KMS-11 (cell line): ENCODE results near the gene EGFL7.

Experiments
- H2AFZ ChIP-seq: fragments of 200-600 bp; sonication (generic); 2 replicates; pipeline ENCODE4 v1.6.1; 2016; ENCODE audit warnings: antibody characterized with exemption, mixed run types, low read depth
- H3K27ac ChIP-seq: fragments of 200-600 bp; sonication (generic); 2 replicates; pipeline ENCODE4 v1.6.1; 2016; ENCODE audit warnings: mild to moderate bottlenecking, mixed run types
- H3K27me3 ChIP-seq: fragments of 200-600 bp; sonication (generic); 2 replicates; pipeline ENCODE4 v1.6.1; 2017; ENCODE audit warnings: mild to moderate bottlenecking, low read depth, mixed run types, moderate library complexity; ENCODE audit not compliant: insufficient read depth
- H3K36me3 ChIP-seq: fragments of 200-600 bp; sonication (generic); 2 replicates; pipeline ENCODE4 v1.6.1; 2017; ENCODE audit warnings: mild to moderate bottlenecking, mixed run types; ENCODE audit not compliant: insufficient read depth
- H3K4me1 ChIP-seq: fragments of 200-600 bp; sonication (generic); 2 replicates; pipeline ENCODE4 v1.6.1; 2016; ENCODE audit warnings: mild to moderate bottlenecking, low read depth, mixed run types; ENCODE audit not compliant: poor library complexity, severe bottlenecking
- H3K4me2 ChIP-seq: fragments of 200-600 bp; sonication (generic); 2 replicates; pipeline ENCODE4 v1.7.0; 2016; ENCODE audit warnings: mild to moderate bottlenecking, mixed run types
- H3K4me3 ChIP-seq: fragments of 200-600 bp; sonication (generic); IDR thresholded peaks from 2 replicates; pipeline ENCODE4 v1.6.1; 2017; ENCODE audit warnings: low read depth, low read length, mixed read lengths; ENCODE audit not compliant: insufficient read depth
- H3K79me2 ChIP-seq: fragments of 200-600 bp; sonication (generic); 2 replicates; pipeline ENCODE4 v1.6.1; 2016; ENCODE audit warnings: low read depth, mixed run types; ENCODE audit not compliant: insufficient read depth
- H3K9ac ChIP-seq: fragments of 200-600 bp; sonication (generic); 2 replicates; pipeline ENCODE4 v1.6.1; 2016; ENCODE audit warnings: mild to moderate bottlenecking, mixed run types
- H4K20me1 ChIP-seq: fragments of 200-600 bp; sonication (generic); 2 replicates; pipeline ENCODE4 v1.6.1; 2016; ENCODE audit warnings: mild to moderate bottlenecking, mixed run types; ENCODE audit not compliant: insufficient read depth
- TF ChIP-seq, protein P1 (sequence below): fragments of 200-600 bp; sonication (generic); conservative IDR thresholded peaks from 2 replicates; pipeline ENCODE4 v1.6.1; 2017; ENCODE audit warnings: low read depth, mild to moderate bottlenecking, antibody characterized with exemption, low read length, moderate library complexity, mixed read lengths

The EGFL7 gene

DNA sequence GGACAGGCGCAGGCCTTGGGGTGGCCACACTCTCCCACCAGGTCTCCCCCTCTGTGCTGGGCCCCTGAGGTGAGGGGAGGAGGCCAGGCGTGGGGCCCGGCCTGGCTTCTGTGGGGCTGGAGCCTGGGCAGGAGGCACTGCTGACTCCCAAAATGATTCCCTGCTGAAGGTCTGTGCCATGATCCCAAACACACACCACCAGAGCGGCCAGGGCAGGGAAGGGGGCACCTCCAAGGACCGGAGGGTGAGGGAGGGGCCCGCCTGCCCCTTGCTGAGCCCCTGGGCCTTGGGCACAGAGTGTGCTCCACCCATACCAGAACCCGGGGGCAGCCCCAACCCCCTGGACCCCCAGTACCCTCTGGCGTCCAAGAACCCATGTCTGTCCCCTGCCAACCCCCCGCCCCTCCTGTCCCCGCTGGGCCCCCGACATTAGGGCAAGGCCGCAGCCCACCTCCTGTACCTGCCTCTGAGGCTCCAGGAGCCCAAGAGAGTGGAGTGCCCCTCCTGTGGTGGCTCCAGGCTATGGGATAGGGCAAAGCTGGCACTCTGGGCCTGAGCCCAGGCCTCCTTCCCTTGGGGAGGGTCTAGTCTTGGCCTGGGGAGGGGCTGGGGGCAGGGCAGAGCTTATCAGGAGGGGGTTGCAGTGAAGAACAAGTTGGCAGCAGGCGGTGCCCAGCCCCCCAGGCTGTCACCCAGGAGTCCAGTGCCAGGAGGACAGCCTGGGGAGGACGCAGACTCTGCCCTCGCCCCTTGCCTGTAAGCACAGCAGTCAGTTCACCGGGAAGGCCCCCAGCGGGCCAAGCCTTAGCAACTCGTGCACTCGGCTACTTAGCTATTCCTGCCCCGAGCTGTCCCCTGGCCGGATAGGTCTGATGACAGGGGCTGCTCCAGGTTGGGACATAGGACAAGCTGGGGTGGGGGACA, 2.6 kb upstream of the EGFL7 start:
- H4K20me1 ChIP-seq, result no peaks in the 10 kb centered on the region
- no peaks in the 10 kb centered on the region for H3K36me3 ChIP-seq
- H3K9ac ChIP-seq, result no peak overlapping the region
- no peaks in the 10 kb centered on the region for H3K79me2 ChIP-seq
- H2AFZ ChIP-seq, result no peak overlapping the region
- TF ChIP-seq, protein P1, sequence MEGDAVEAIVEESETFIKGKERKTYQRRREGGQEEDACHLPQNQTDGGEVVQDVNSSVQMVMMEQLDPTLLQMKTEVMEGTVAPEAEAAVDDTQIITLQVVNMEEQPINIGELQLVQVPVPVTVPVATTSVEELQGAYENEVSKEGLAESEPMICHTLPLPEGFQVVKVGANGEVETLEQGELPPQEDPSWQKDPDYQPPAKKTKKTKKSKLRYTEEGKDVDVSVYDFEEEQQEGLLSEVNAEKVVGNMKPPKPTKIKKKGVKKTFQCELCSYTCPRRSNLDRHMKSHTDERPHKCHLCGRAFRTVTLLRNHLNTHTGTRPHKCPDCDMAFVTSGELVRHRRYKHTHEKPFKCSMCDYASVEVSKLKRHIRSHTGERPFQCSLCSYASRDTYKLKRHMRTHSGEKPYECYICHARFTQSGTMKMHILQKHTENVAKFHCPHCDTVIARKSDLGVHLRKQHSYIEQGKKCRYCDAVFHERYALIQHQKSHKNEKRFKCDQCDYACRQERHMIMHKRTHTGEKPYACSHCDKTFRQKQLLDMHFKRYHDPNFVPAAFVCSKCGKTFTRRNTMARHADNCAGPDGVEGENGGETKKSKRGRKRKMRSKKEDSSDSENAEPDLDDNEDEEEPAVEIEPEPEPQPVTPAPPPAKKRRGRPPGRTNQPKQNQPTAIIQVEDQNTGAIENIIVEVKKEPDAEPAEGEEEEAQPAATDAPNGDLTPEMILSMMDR, result no peak
- no peak overlapping the region for H3K4me3 ChIP-seq
- no peak overlapping the region for H3K27ac ChIP-seq
- peaks cover 3% of the 10 kb centered on the region for H3K4me1 ChIP-seq
- H3K4me2 ChIP-seq, result no peak overlapping the region
- peaks cover 99% of the 10 kb centered on the region for H3K27me3 ChIP-seq

DNA sequence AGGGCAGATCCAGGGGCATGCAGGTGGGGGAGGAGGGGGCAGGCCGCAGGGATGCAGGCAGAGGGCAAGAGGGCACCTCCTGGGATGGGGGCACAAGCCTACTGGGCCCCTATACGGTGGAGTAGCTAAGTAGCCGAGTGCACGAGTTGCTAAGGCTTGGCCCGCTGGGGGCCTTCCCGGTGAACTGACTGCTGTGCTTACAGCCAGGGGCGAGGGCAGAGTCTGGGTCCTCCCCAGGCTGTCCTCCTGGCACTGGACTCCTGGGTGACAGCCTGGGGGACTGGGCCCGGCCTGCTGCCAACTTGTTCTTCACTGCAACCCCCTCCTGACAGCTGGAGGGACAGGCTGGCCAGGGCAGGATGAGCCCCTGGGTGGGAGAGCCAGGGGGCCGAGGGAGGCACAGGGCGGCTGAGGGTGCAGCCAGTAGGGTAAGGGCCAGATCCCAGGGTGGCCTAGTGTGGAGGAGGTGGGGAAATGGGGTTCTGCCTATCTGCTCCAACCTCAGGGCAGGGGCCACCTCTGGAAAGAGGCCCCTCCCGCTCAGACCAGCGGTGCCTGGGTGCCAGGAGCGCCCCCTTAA, 1.7 kb upstream of the EGFL7 start:
- Histone ChIP-seq H3K79me2 (no peaks in the 10 kb centered on the region), H3K27ac (no peak overlapping the region), H3K4me1 (no peaks in the 10 kb centered on the region), H4K20me1 (no peaks in the 10 kb centered on the region), H3K4me2 (no peak overlapping the region), H3K9ac (no peak overlapping the region), H2AFZ (no peak overlapping the region), H3K27me3 (peaks cover 92% of the 10 kb centered on the region), H3K4me3 (no peak overlapping the region), H3K36me3 (no peaks in the 10 kb centered on the region)
- TF ChIP-seq, protein P1, result no peak

DNA sequence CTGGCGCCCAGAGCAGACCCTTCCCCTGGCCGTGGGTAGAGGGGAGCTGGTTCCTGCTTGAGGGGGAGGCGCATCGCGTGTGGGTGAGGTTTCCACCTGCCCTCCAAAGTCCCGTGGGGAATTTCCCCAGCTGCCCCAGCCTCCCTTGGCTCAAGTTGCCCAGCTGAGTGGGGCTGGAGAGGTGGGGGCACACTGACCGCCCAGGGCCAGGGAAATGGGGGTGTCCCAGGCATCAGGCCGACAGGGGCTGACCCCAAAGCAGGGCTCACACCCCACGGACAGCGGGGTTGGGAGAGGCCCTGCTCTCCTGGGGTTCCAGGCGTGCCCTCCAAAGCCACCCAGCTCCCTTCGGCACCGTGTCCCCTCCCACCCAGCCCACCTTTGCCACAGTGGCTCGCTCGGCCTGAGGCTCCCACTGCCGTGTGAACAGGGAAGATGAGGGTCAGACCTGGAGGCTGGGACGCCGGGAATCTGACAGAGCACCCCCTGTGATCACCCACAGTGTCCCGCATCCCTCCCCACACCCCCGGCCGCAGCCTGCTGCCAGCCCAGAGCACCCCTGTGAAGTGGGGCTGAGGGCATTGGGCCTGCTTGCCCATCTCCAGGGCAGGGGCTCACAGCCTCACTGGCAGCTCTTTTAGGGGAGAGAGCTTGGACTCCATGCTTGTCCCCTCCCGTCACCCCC, 933 bp upstream of the EGFL7 start:
- H3K9ac ChIP-seq, result no peak overlapping the region
- H3K27ac ChIP-seq, result no peak overlapping the region
- H3K79me2 ChIP-seq, result no peaks in the 10 kb centered on the region
- no peak overlapping the region for H3K4me2 ChIP-seq
- H3K4me1 ChIP-seq, result no peaks in the 10 kb centered on the region
- H3K27me3 ChIP-seq, result peaks cover 90% of the 10 kb centered on the region
- no peak overlapping the region for H3K4me3 ChIP-seq
- H3K36me3 ChIP-seq, result no peaks in the 10 kb centered on the region
- H2AFZ ChIP-seq, result no peak overlapping the region
- H4K20me1 ChIP-seq, result no peaks in the 10 kb centered on the region
- TF ChIP-seq, protein P1, result no peak

DNA sequence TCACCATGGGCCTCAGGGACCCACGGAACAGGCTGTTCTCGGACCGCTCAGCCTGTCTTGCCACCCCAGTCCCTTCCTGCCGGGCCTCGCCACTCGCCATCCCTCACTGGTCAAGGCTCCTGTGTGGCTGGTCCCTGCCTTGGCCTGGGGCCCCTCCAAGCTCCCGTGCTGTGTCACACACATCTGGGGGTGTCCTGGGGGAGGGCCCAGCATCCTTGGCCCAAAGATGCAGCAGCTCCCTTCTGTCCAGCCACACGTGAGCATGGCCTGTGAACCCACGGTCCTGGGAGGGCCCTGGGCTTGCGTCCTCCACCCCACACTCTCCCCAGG, 425 bp upstream of the EGFL7 start:
- no peak overlapping the region for H3K9ac ChIP-seq
- H2AFZ ChIP-seq, result no peak overlapping the region
- no peaks in the 10 kb centered on the region for H3K4me1 ChIP-seq
- H3K79me2 ChIP-seq, result no peaks in the 10 kb centered on the region
- TF ChIP-seq, protein P1, result no peak
- no peaks in the 10 kb centered on the region for H3K36me3 ChIP-seq
- no peak overlapping the region for H3K4me2 ChIP-seq
- H3K27ac ChIP-seq, result no peak overlapping the region
- no peak overlapping the region for H3K4me3 ChIP-seq
- no peaks in the 10 kb centered on the region for H4K20me1 ChIP-seq
- H3K27me3 ChIP-seq, result peaks cover 90% of the 10 kb centered on the region
